Trophoblast cell (in vitro differentiated cells and primary cell): ENCODE data around the gene DNM3.

Experiments used
- DNase-seq, 2 donors: peaks; one replicate each; pipeline ENCODE4 v3.0.0-alpha.2; 2016
- H2AFZ ChIP-seq: 2 replicates; pipeline ENCODE4 v1.6.1; 2013; ENCODE audit warnings: low read length, moderate library complexity, mild to moderate bottlenecking; ENCODE audit not compliant: insufficient read depth, poor library complexity
- H2AK5ac ChIP-seq: 2 replicates; pipeline ENCODE4 v1.6.1; 2013; ENCODE audit warnings: mild to moderate bottlenecking, low read length
- H2BK120ac ChIP-seq: 2 replicates; pipeline ENCODE4 v1.6.1; 2013; ENCODE audit warnings: low read length, mild to moderate bottlenecking, moderate library complexity; ENCODE audit not compliant: insufficient read depth, poor library complexity
- H2BK12ac ChIP-seq: 2 replicates; pipeline ENCODE4 v1.6.1; 2013; ENCODE audit warnings: mild to moderate bottlenecking, low read length, moderate library complexity
- H2BK5ac ChIP-seq: 2 replicates; pipeline ENCODE4 v1.6.1; 2013; ENCODE audit warnings: low read length, low read depth, moderate library complexity, mild to moderate bottlenecking; ENCODE audit not compliant: poor library complexity
- H3K14ac ChIP-seq: 2 replicates; pipeline ENCODE4 v1.6.1; 2013; ENCODE audit warnings: mild to moderate bottlenecking, low read length
- H3K18ac ChIP-seq: 2 replicates; pipeline ENCODE4 v1.6.1; 2013; ENCODE audit warnings: mild to moderate bottlenecking, low read length
- H3K23ac ChIP-seq: 2 replicates; pipeline ENCODE4 v1.6.1; 2013; ENCODE audit warnings: low read length
- H3K27ac ChIP-seq: 2 replicates; pipeline ENCODE4 v1.5.1; 2013; ENCODE audit warnings: low read depth, mild to moderate bottlenecking, inconsistent platforms, low read length, moderate library complexity
- H3K27me3 ChIP-seq: 2 replicates; pipeline ENCODE4 v1.6.1; 2013; ENCODE audit warnings: inconsistent platforms, mild to moderate bottlenecking, low read length, moderate library complexity; ENCODE audit not compliant: insufficient read depth
- H3K36me3 ChIP-seq, 2 experiments: 1 replicate in 1 of 2; 2 replicates in 1 of 2; pipeline ENCODE4 v1.6.1; 2013; ENCODE audit warnings: low read length in 2 of 2, mild to moderate bottlenecking in 2 of 2, moderate library complexity in 1 of 2; ENCODE audit not compliant: insufficient read depth in 2 of 2, control insufficient read depth in 1 of 2
- H3K4ac ChIP-seq: 2 replicates; pipeline ENCODE4 v1.6.1; 2013; ENCODE audit warnings: low read depth, mild to moderate bottlenecking, low read length, moderate library complexity
- H3K4me1 ChIP-seq, 2 experiments: 1 replicate in 1 of 2; 2 replicates in 1 of 2; pipeline ENCODE4 v1.6.1; 2013; ENCODE audit warnings: low read length in 2 of 2, mild to moderate bottlenecking in 2 of 2, moderate library complexity in 1 of 2; ENCODE audit not compliant: insufficient read depth in 2 of 2, control insufficient read depth in 1 of 2
- H3K4me2 ChIP-seq: 2 replicates; pipeline ENCODE4 v1.6.1; 2013; ENCODE audit warnings: inconsistent platforms, mild to moderate bottlenecking, low read length, moderate library complexity
- H3K4me3 ChIP-seq: 2 replicates; pipeline ENCODE4 v1.5.1; 2013; ENCODE audit warnings: mild to moderate bottlenecking, low read depth, low read length, inconsistent platforms
- H3K79me1 ChIP-seq: one replicate; pipeline ENCODE4 v1.6.1; 2013; ENCODE audit warnings: low read length
- H3K79me2 ChIP-seq: 2 replicates; pipeline ENCODE4 v1.6.1; 2013; ENCODE audit warnings: low read length, mild to moderate bottlenecking; ENCODE audit not compliant: control insufficient read depth, insufficient read depth, poor library complexity
- H3K9ac ChIP-seq: 2 replicates; pipeline ENCODE4 v1.6.1; 2013; ENCODE audit warnings: mild to moderate bottlenecking, low read length
- H3K9me3 ChIP-seq: 2 replicates; pipeline ENCODE4 v1.6.1; 2013; ENCODE audit warnings: low read depth, mild to moderate bottlenecking, control low read depth, inconsistent platforms, low read length; ENCODE audit not compliant: insufficient read depth
- H4K12ac ChIP-seq: 2 replicates; pipeline ENCODE4 v1.6.1; 2013; ENCODE audit warnings: low read depth, mild to moderate bottlenecking, low read length, moderate library complexity
- H4K8ac ChIP-seq: 2 replicates; pipeline ENCODE4 v1.6.1; 2013; ENCODE audit warnings: low read depth, mild to moderate bottlenecking, low read length, moderate library complexity
- H4K91ac ChIP-seq: one replicate; pipeline ENCODE4 v1.6.1; 2013; ENCODE audit warnings: low read depth, mild to moderate bottlenecking, low read length, moderate library complexity
- WGBS: extraction: QIAGEN DNeasy Blood & Tissue Kit; methylation state at CpG from one replicate; pipeline ENCODE4 v1.1.7; 2013; ENCODE audit warnings: missing lambda C conversion rate; ENCODE audit not compliant: insufficient read length, insufficient coverage; ENCODE audit errors: extremely low coverage; 5-methylcytosine and 5-hydroxymethylcytosine counted together

Gene DNM3

DNA sequence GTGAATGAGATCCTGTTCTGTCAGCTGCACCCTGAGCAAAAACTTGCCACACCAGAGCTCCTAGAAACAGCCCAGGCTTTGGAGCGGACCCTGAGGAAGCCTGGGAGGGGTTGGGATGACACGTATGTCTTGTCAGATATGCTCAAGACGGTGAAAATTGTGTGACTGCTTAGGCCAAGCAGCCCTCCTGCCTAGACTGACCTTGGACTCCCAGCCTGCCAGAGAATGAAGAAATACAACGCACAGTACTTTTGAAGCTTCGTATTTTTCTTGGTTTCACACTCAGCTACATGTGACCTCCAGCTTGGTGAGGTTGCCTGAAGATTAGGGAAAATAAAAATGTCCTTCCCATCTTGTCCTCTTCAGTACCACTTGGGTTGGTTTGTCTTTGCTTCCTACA, 44.7 kb upstream of the DNM3 start:
- peaks cover 9 to 36% of the 10 kb centered on the region in 2 experiments for H3K36me3 ChIP-seq
- H3K18ac ChIP-seq = no peak overlapping the region
- H3K79me2 ChIP-seq = no peaks in the 10 kb centered on the region
- H3K27ac ChIP-seq = no peak overlapping the region
- no peak overlapping the region for H2AK5ac ChIP-seq
- no peak overlapping the region for H4K12ac ChIP-seq
- DNase-seq = no peak
- H2AFZ ChIP-seq = no peak overlapping the region
- H3K4me1 ChIP-seq = no peaks in the 10 kb centered on the region
- H3K79me1 ChIP-seq = no peaks in the 10 kb centered on the region
- H3K9ac ChIP-seq = no peak overlapping the region
- H3K27me3 ChIP-seq = no peaks in the 10 kb centered on the region
- H4K91ac ChIP-seq = no peak overlapping the region
- H2BK12ac ChIP-seq = no peak overlapping the region
- no peak overlapping the region for H3K4ac ChIP-seq
- H4K8ac ChIP-seq = no peak overlapping the region
- no peak overlapping the region for H3K14ac ChIP-seq
- no CpG with 5 or more reads among the region's 5 CpGs for WGBS
- H3K23ac ChIP-seq = no peak overlapping the region
- H2BK120ac ChIP-seq = no peak overlapping the region
- no peak overlapping the region for H3K4me3 ChIP-seq
- no peaks in the 10 kb centered on the region for H3K9me3 ChIP-seq
- H2BK5ac ChIP-seq = no peak overlapping the region
- H3K4me2 ChIP-seq = no peak overlapping the region

- H4K8ac ChIP-seq = no peak overlapping the region
- DNase-seq = no peak
- no CpG with 5 or more reads among the region's 3 CpGs for WGBS
- H3K27me3 ChIP-seq = no peaks in the 10 kb centered on the region
- no peaks in the 10 kb centered on the region for H3K79me2 ChIP-seq
- peaks cover 5 to 24% of the 10 kb centered on the region in 2 experiments for H3K36me3 ChIP-seq
- H3K9ac ChIP-seq = no peak overlapping the region
- no peak overlapping the region for H2AK5ac ChIP-seq
- no peak overlapping the region for H3K23ac ChIP-seq
- no peak overlapping the region for H4K12ac ChIP-seq
- no peak overlapping the region for H3K14ac ChIP-seq
- H3K27ac ChIP-seq = no peak overlapping the region
- H3K4me2 ChIP-seq = no peak overlapping the region
- H2BK12ac ChIP-seq = no peak overlapping the region
- no peak overlapping the region for H3K4ac ChIP-seq
- no peaks in the 10 kb centered on the region for H3K9me3 ChIP-seq
- H4K91ac ChIP-seq = no peak overlapping the region
- no peak overlapping the region for H2BK120ac ChIP-seq
- H3K18ac ChIP-seq = no peak overlapping the region
- no peak overlapping the region for H2BK5ac ChIP-seq
- no peaks in the 10 kb centered on the region for H3K79me1 ChIP-seq
- H3K4me3 ChIP-seq = no peak overlapping the region
- H3K4me1 ChIP-seq = no peaks in the 10 kb centered on the region
- H2AFZ ChIP-seq = no peak overlapping the region
Observed at GRCh38 chr1:171798311-171798710, 43.0 kb upstream of the DNM3 start.

GRCh38 chr1:171798765-171799164, 42.5 kb upstream of the DNM3 start:
- H4K91ac ChIP-seq = no peak overlapping the region
- no peak overlapping the region for H3K27ac ChIP-seq

DNA sequence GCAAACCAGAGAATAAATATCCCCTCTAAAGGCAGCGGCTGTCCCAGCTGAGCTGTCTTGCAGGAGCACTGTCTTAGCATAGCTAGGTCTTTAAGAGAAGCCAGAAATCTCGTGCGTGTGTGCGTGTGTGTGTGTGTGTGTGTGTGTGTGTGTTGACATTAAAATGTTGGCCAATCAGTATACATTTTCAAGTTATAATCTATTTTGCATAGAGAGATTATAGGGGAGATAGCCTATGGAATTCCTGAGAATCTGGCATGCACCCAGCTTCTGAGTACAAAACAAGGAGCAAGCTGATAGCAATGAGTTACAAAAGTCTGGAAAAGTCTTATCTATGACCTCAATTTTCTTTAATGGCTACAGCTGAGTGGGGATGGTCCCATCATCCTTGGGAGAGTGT, 42.1 kb upstream of the DNM3 start:
- no peak overlapping the region for H3K9ac ChIP-seq
- no peak overlapping the region for H3K4me2 ChIP-seq
- no peaks in the 10 kb centered on the region for H3K27me3 ChIP-seq
- no peaks in the 10 kb centered on the region for H3K4me1 ChIP-seq
- H3K36me3 ChIP-seq = peaks cover 5 to 24% of the 10 kb centered on the region in 2 experiments
- H2BK5ac ChIP-seq = no peak overlapping the region
- no peak overlapping the region for H4K12ac ChIP-seq
- H3K27ac ChIP-seq = no peak overlapping the region
- no peak overlapping the region for H3K23ac ChIP-seq
- H4K8ac ChIP-seq = no peak overlapping the region
- DNase-seq = no peak
- H2BK12ac ChIP-seq = no peak overlapping the region
- H3K18ac ChIP-seq = no peak overlapping the region
- no peaks in the 10 kb centered on the region for H3K9me3 ChIP-seq
- no peak overlapping the region for H2AFZ ChIP-seq
- WGBS = no CpG with 5 or more reads among the region's 4 CpGs
- no peak overlapping the region for H3K4me3 ChIP-seq
- no peak overlapping the region for H3K14ac ChIP-seq
- no peaks in the 10 kb centered on the region for H3K79me2 ChIP-seq
- no peak overlapping the region for H2AK5ac ChIP-seq
- no peak overlapping the region for H3K4ac ChIP-seq
- H4K91ac ChIP-seq = no peak overlapping the region
- H3K79me1 ChIP-seq = no peaks in the 10 kb centered on the region
- H2BK120ac ChIP-seq = no peak overlapping the region

More at GRCh38 chr1:171798765-171799164, 42.5 kb upstream of the DNM3 start:
- Histone ChIP-seq H3K79me1 (no peaks in the 10 kb centered on the region), H3K9me3 (no peaks in the 10 kb centered on the region), H3K4me3 (no peak overlapping the region), H3K27me3 (no peaks in the 10 kb centered on the region), H3K18ac (no peak overlapping the region), H3K4ac (no peak overlapping the region), H3K4me1 (no peaks in the 10 kb centered on the region), H4K8ac (no peak overlapping the region), H3K23ac (no peak overlapping the region), H2BK120ac (no peak overlapping the region), H4K12ac (no peak overlapping the region), H2BK12ac (no peak overlapping the region), H3K9ac (no peak overlapping the region), H2AFZ (no peak overlapping the region), H3K4me2 (no peak overlapping the region), H3K79me2 (no peaks in the 10 kb centered on the region), H2AK5ac (no peak overlapping the region), H2BK5ac (no peak overlapping the region), H3K14ac (no peak overlapping the region), H3K36me3 (peaks cover 5 to 24% of the 10 kb centered on the region in 2 experiments)
- DNase-seq = no peak
- no CpG with 5 or more reads among the region's 3 CpGs for WGBS
